ENCODE data around the gene SUPV3L1. TPM values are rescaled to one million over a fixed set of nuclear protein-coding genes. Genes with fewer than 3 reads are reported as not detected.

SUPV3L1 gene
- total RNA-seq, 3 donors from 2014 or later (not counting 1 experiment from before 2014, with no cell fraction given), result 56.6 to 104 (median 67.1) TPM

DNA sequence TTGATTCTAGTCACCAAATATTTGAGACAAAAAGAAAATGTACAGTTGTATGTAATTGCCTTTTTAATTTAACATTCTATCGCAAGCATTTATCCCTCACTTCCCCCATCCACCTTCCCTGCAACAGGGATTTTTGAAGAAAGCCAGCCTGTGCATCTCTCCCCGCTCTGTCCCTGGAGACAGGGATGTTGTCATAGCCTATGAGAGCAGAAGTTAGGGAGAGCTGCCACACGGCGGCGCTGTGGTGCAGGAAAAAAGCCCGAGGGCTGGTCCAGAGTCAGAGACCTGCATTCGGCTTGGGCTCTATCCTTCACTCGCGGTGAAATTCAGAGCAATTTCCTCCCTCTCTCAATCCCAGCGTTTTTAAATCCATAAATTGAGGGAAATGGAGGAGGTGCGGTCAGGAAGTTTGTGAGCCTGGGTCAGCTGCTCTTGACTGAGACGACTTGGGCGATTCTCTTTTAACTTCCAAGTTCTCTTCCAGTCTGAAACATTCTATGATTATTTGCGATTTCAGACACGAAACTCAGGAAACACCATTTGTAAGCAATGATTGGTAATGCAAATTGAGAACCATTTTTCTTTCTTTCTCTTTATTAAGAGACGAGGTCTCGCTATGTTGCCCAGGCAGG lies 57.6 kb downstream of the SUPV3L1 start:
- H3K27ac Mint-ChIP-seq, result peak overlapping the region in 1 of 2 donors; percentile 14
- ATAC-seq (peak; percentile 95 to 100 (median 100)), DNase-seq (peak; percentile 85 to 90)
- Histone ChIP-seq H3K4me1 (ENCODE audit: control insufficient read depth, insufficient read depth, low read length) (peaks cover 17% of the 10 kb centered on the region), H3K36me3 (ENCODE audit: control insufficient read depth, insufficient read depth, low read length) (no peaks in the 10 kb centered on the region), H3K27me3 (ENCODE audit: control insufficient read depth, insufficient read depth, low read length) (no peaks in the 10 kb centered on the region), H3K27ac (ENCODE audit: low read length) (no peak overlapping the region), H3K4me3 (ENCODE audit: low read length) (no peak overlapping the region), H3K9me3 (ENCODE audit: control insufficient read depth, insufficient read depth, low read length) (no peaks in the 10 kb centered on the region)
- H3K4me1 Mint-ChIP-seq, result peaks cover 10 to 26% of the 10 kb centered on the region in 2 donors
- no peaks in the 10 kb centered on the region for H3K27me3 Mint-ChIP-seq (ENCODE audit: low read depth in 2 of 2)
- intact Hi-C loops (cut with micrococcal nuclease), result loop anchor here (1.0 to 5.0 kb wide), 2 partner anchors 155 to 270 kb away; no protein-coding TSS in a partner anchor
- 42% methylated on average over 12 of the region's 17 CpGs for WGBS (ENCODE audit: insufficient coverage)
- H3K36me3 Mint-ChIP-seq, result no peaks in the 10 kb centered on the region
- no peak overlapping the region for H3K4me3 Mint-ChIP-seq
- no peaks in the 10 kb centered on the region for H3K9me3 Mint-ChIP-seq
- TF ChIP-seq, protein P1, sequence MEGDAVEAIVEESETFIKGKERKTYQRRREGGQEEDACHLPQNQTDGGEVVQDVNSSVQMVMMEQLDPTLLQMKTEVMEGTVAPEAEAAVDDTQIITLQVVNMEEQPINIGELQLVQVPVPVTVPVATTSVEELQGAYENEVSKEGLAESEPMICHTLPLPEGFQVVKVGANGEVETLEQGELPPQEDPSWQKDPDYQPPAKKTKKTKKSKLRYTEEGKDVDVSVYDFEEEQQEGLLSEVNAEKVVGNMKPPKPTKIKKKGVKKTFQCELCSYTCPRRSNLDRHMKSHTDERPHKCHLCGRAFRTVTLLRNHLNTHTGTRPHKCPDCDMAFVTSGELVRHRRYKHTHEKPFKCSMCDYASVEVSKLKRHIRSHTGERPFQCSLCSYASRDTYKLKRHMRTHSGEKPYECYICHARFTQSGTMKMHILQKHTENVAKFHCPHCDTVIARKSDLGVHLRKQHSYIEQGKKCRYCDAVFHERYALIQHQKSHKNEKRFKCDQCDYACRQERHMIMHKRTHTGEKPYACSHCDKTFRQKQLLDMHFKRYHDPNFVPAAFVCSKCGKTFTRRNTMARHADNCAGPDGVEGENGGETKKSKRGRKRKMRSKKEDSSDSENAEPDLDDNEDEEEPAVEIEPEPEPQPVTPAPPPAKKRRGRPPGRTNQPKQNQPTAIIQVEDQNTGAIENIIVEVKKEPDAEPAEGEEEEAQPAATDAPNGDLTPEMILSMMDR (IDR thresholded peaks at IDR 0.05), result peak; percentile 98

DNA sequence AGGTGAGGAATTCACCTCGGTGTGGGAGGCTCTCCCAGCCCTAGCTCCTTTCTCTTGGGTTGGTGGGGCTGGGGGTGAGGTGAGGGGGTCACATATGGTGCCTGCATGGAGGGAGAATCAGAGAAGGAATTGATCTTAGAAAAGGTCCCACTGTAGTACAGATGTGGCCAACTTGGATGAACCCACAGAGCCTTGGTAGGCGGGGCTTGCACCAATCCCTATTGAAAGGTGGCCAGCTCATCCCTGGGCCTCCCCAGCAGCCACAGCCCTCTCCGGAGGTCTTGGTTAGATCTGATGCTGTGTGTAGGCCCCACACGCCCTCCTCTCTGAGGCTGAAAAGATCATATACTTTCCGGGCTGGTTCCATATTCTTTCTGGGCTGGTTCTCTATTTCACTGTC lies 59.1 kb downstream of the SUPV3L1 start:
- no peak for ATAC-seq
- Histone ChIP-seq H3K27me3 (ENCODE audit: control insufficient read depth, insufficient read depth, low read length) (no peaks in the 10 kb centered on the region), H3K27ac (ENCODE audit: low read length) (no peak overlapping the region), H3K4me1 (ENCODE audit: control insufficient read depth, insufficient read depth, low read length) (peaks cover 10% of the 10 kb centered on the region), H3K9me3 (ENCODE audit: control insufficient read depth, insufficient read depth, low read length) (no peaks in the 10 kb centered on the region), H3K4me3 (ENCODE audit: low read length) (no peak overlapping the region), H3K36me3 (ENCODE audit: control insufficient read depth, insufficient read depth, low read length) (no peaks in the 10 kb centered on the region)
- no peaks in the 10 kb centered on the region for H3K36me3 Mint-ChIP-seq
- intact Hi-C loops (cut with micrococcal nuclease), result loop anchor here (5.0 kb wide), 1 partner anchor 268 kb away; no protein-coding TSS in a partner anchor
- no peak overlapping the region for H3K27ac Mint-ChIP-seq
- no peak for DNase-seq
- H3K9me3 Mint-ChIP-seq, result no peaks in the 10 kb centered on the region
- H3K4me1 Mint-ChIP-seq, result peaks cover 7 to 19% of the 10 kb centered on the region in 2 donors
- no peak overlapping the region for H3K4me3 Mint-ChIP-seq
- 92% methylated on average over 5 of the region's 5 CpGs for WGBS (ENCODE audit: insufficient coverage)
- no peaks in the 10 kb centered on the region for H3K27me3 Mint-ChIP-seq (ENCODE audit: low read depth in 2 of 2)
- TF ChIP-seq, protein P1 (IDR thresholded peaks at IDR 0.05), result no peak

DNA sequence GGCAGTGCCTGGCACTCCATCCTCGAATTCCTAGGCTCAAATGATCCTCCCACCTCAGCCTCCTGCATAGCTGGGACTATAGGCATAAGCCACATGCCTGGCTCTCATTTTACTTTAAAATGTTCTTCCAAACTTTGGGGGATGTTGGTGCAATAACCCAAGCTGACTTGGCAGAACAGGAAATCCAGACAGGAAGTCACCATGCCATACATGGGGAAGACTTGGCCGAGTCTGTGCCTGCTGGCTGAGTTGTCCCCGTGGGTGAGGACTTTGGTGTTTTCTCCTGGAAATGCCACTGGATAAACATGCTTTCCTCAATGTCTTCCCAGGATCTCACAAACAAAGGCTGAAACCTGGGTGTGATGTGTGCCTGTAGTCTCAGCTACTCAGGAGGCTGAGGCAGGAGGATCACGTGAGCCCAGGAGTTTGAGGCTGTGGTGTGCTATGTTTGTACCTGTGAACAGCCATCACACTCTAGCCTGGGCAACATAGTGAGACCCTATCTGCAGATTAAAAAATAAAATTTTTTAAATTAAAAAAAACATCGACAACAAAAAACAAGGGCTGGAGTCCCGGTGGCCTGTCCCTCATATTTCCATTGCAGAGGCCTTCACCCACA lies 59.9 kb downstream of the SUPV3L1 start:
- Mint-ChIP-seq H3K9me3 (no peaks in the 10 kb centered on the region), H3K27ac (no peak overlapping the region), H3K36me3 (no peaks in the 10 kb centered on the region), H3K4me3 (no peak overlapping the region), H3K4me1 (peaks cover 7 to 19% of the 10 kb centered on the region in 2 donors), H3K27me3 (ENCODE audit: low read depth in 2 of 2) (no peaks in the 10 kb centered on the region)
- H3K9me3 ChIP-seq (ENCODE audit: control insufficient read depth, insufficient read depth, low read length), result no peaks in the 10 kb centered on the region
- H3K4me3 ChIP-seq (ENCODE audit: low read length), result no peak overlapping the region
- TF ChIP-seq, protein P1 (IDR thresholded peaks at IDR 0.05), result no peak
- H3K27ac ChIP-seq (ENCODE audit: low read length), result no peak overlapping the region
- intact Hi-C loops (cut with micrococcal nuclease), result loop anchor here (5.0 kb wide), 1 partner anchor 267 kb away; no protein-coding TSS in a partner anchor
- DNase-seq (no peak), ATAC-seq (no peak)
- no peaks in the 10 kb centered on the region for H3K36me3 ChIP-seq (ENCODE audit: control insufficient read depth, insufficient read depth, low read length)
- no peaks in the 10 kb centered on the region for H3K27me3 ChIP-seq (ENCODE audit: control insufficient read depth, insufficient read depth, low read length)
- 71% methylated on average over 6 of the region's 6 CpGs for WGBS (ENCODE audit: insufficient coverage)
- peaks cover 10% of the 10 kb centered on the region for H3K4me1 ChIP-seq (ENCODE audit: control insufficient read depth, insufficient read depth, low read length)

Data from natural killer cell (primary cell).